ENCODE data around the gene TCP11L2.

TCP11L2 gene

GRCh38 chr12:106302401-106303201 is at the start of gene TCP11L2:
TCP11L2 (plus strand) TSS chr12:106302733; CDS start chr12:106311076, 8,343 bp downstream.
- no peaks in the 10 kb centered on the region for H3K36me3 ChIP-seq (ENCODE audit: control insufficient read depth, insufficient read depth, low read length)
- no peak for TF ChIP-seq CTCF (IDR thresholded peaks at IDR 0.05)

DNA sequence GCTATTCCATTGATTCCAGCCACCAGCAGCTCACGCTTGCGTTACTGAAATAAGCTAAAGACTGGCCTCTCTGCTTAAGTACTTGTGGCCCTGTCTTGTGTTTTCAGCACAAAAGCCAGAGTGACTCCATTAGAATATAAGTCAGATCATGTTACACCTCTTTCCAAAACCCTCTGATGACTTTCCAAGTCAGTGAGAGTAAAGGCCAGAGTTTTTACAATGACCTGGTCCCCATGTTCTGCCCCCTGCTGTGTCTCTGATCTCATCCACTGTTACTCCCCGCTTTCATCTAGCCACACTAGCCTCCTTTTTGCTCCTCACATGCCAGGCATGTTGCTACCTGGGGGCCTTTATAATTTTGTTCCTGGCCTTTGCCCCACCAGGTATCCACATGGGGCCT is 47.8 kb upstream of the TCP11L2 start:
- no peak for TF ChIP-seq CTCF (IDR thresholded peaks at IDR 0.05)
- no peak overlapping the region for H3K27ac ChIP-seq

More at GRCh38 chr12:106302401-106303201, at the start of gene TCP11L2:
- H3K9ac ChIP-seq: peak within 1 kb of the TSS; percentile 56
- no peaks in the 10 kb centered on the region for H3K27me3 ChIP-seq (ENCODE audit: control insufficient read depth, insufficient read depth, low read length)
- H3K4me3 ChIP-seq (ENCODE audit: low read depth, low read length): peak within 1 kb of the TSS; percentile 98
- peak within 1 kb of the TSS; percentile 97 for H3K27ac ChIP-seq
- H3K9me3 ChIP-seq (ENCODE audit: control insufficient read depth, low read length): no peaks in the 10 kb centered on the region
- peaks cover 3% of the 10 kb centered on the region for H3K79me2 ChIP-seq
- peaks cover 26% of the 10 kb centered on the region for H3K4me1 ChIP-seq
- H3K4me2 ChIP-seq (ENCODE audit: low read length): peak within 1 kb of the TSS; percentile 96
- peak within 1 kb of the TSS; percentile 90 for H2AFZ ChIP-seq

GRCh38 chr12:106255493-106255892 is 47.0 kb upstream of the TCP11L2 start:
- no peak overlapping the region for H3K27ac ChIP-seq
- H3K27me3 ChIP-seq (ENCODE audit: control insufficient read depth, insufficient read depth, low read length): no peaks in the 10 kb centered on the region
- H3K36me3 ChIP-seq (ENCODE audit: control insufficient read depth, insufficient read depth, low read length): no peaks in the 10 kb centered on the region
- no peak overlapping the region for H3K4me3 ChIP-seq (ENCODE audit: low read depth, low read length)
- H3K9ac ChIP-seq: no peak overlapping the region
- no peak overlapping the region for H2AFZ ChIP-seq
- TF ChIP-seq CTCF (IDR thresholded peaks at IDR 0.05): no peak
- H3K4me1 ChIP-seq: no peaks in the 10 kb centered on the region
- no peaks in the 10 kb centered on the region for H3K79me2 ChIP-seq
- no peak overlapping the region for H3K4me2 ChIP-seq (ENCODE audit: low read length)
- no peaks in the 10 kb centered on the region for H3K9me3 ChIP-seq (ENCODE audit: control insufficient read depth, low read length)

More for the DNA sequence above, 47.8 kb upstream of the TCP11L2 start:
- Histone ChIP-seq H2AFZ (peak overlapping the region; percentile 1), H3K79me2 (no peaks in the 10 kb centered on the region), H3K4me1 (no peaks in the 10 kb centered on the region), H3K4me3 (ENCODE audit: low read depth, low read length) (no peak overlapping the region), H3K9me3 (ENCODE audit: control insufficient read depth, low read length) (no peaks in the 10 kb centered on the region), H3K27me3 (ENCODE audit: control insufficient read depth, insufficient read depth, low read length) (no peaks in the 10 kb centered on the region), H3K36me3 (ENCODE audit: control insufficient read depth, insufficient read depth, low read length) (no peaks in the 10 kb centered on the region), H3K4me2 (ENCODE audit: low read length) (no peak overlapping the region), H3K9ac (no peak overlapping the region)

DNA sequence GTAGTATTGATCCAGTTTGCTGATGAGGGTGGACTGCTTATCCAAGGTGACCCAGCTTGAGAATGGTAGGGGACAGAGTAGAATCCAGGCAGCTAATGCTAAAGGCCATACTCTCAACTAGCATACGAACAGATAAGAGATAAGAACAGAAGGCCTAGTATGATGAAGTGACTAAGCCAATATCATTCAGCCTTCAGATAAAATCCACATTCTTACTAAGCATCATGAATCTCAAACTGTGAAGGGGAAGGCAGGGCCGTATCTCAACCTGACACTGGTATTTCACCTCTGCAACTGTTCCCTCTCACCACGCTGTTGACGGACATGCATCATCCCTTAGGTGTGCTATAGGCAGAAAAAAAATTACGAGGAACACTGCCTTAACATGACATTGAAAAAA is 46.6 kb upstream of the TCP11L2 start:
- H3K9me3 ChIP-seq (ENCODE audit: control insufficient read depth, low read length): no peaks in the 10 kb centered on the region
- H3K79me2 ChIP-seq: no peaks in the 10 kb centered on the region
- no peaks in the 10 kb centered on the region for H3K4me1 ChIP-seq
- TF ChIP-seq CTCF (IDR thresholded peaks at IDR 0.05): no peak
- no peak overlapping the region for H2AFZ ChIP-seq
- no peak overlapping the region for H3K4me3 ChIP-seq (ENCODE audit: low read depth, low read length)
- no peaks in the 10 kb centered on the region for H3K36me3 ChIP-seq (ENCODE audit: control insufficient read depth, insufficient read depth, low read length)
- H3K4me2 ChIP-seq (ENCODE audit: low read length): no peak overlapping the region
- H3K27ac ChIP-seq: no peak overlapping the region
- H3K9ac ChIP-seq: no peak overlapping the region
- H3K27me3 ChIP-seq (ENCODE audit: control insufficient read depth, insufficient read depth, low read length): no peaks in the 10 kb centered on the region

DNA sequence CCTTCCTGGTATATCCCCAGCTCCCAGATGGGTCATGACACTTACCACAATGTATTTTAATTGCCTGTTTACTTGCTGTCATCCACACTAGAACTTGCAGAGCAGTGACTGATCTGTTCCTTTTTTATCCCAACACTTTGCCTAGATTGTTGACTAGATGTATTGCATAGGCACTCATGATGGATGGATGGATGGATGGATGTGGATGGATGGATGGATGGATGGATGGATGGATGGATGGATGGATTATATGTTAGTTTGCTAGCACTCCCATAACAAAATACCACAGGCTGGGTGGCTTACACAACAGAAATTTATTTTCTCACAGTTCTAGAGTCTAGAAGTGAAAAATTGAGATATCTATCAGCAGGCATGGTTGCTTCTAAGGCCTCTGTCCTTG is 46.0 kb upstream of the TCP11L2 start:
- H3K27me3 ChIP-seq (ENCODE audit: control insufficient read depth, insufficient read depth, low read length): no peaks in the 10 kb centered on the region
- H3K79me2 ChIP-seq: no peaks in the 10 kb centered on the region
- no peak overlapping the region for H3K4me2 ChIP-seq (ENCODE audit: low read length)
- no peak overlapping the region for H3K9ac ChIP-seq
- H3K9me3 ChIP-seq (ENCODE audit: control insufficient read depth, low read length): no peaks in the 10 kb centered on the region
- H3K4me1 ChIP-seq: no peaks in the 10 kb centered on the region
- H3K4me3 ChIP-seq (ENCODE audit: low read depth, low read length): no peak overlapping the region
- H2AFZ ChIP-seq: no peak overlapping the region
- H3K36me3 ChIP-seq (ENCODE audit: control insufficient read depth, insufficient read depth, low read length): no peaks in the 10 kb centered on the region
- H3K27ac ChIP-seq: no peak overlapping the region
- TF ChIP-seq CTCF (IDR thresholded peaks at IDR 0.05): no peak

All from parathyroid adenoma (tissue), 2 donors.